IPS-11a (cell line): ENCODE data around the gene UCK2.

Source experiments
- H3K4me3 ChIP-seq: one replicate; pipeline ENCODE4 v1.5.1; 2013; ENCODE audit warnings: low read depth, low read length, control low read depth

The UCK2 gene

DNA sequence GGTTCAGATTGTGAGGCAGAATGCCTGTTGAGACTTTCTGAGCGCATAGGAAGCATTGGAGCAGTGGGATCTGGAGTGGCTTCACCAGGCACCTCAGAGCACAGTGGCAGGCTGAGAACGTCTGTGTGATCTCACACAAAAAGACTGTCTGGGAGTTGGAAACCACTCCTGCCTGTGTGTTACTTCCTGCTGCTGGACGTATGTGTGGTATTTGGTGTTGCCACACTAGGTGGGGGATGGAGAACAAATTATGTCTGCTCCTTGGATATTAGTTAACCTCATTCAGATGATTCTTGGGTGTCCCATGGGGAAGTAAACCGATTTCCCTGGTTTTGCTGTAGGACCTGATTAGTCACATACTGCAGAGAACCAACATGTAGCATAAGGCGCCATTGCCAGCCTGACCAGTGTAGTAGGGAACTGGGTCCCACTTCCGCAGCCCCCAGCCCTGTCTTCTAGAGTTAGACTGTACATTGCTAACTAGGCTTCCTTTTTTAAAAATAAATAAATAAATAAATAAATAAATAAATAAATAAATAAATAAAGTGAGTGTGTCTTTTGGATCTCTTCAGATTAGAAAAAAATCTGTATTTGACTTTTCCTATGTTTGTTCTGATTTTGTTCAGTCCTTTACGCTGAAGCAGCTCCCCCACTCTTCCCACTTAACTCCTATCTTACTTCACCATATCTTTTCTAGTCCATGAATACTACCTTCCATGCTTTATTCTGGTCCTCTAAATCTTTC, 26.9 kb downstream of the UCK2 start:
- no peak overlapping the region for H3K4me3 ChIP-seq

DNA sequence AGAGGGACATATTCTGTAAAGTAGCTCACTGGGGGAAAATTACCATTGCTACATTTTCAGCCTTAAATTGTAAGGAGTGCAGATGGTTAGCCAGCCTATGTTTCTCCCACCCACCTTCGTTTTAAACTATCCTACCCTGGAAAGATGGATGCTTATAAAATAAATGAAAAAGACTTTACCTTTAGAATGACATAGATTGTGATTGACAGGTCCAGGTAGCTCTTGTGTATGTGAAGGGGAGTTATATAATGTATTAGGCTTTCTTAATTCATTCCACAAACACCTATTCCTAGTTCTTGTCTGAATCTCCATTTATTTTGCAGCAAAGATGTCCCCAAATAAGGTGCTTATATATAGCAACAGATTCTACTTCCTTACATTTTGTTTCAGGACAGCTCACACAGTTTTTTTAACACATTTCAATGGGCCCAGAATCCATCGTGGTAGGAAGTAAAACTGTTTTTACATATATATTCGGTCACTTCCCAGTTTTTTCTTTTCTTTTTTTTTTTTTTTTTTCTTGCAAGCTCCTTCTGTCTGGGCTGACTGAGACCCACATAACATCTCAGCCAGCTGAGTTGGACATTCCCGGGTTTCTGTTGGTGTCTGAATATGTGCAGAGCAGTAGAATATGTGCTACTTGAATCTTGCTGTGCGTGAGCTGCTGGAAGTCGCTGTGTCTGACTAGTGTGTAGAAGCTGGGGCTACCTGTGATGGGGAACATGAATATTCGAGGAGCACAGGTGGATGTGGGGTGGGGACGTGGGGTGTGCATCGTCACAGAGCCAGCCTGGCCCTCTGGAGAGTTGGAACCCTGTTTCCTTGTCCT, 27.8 kb downstream of the UCK2 start:
- no peak overlapping the region for H3K4me3 ChIP-seq

DNA sequence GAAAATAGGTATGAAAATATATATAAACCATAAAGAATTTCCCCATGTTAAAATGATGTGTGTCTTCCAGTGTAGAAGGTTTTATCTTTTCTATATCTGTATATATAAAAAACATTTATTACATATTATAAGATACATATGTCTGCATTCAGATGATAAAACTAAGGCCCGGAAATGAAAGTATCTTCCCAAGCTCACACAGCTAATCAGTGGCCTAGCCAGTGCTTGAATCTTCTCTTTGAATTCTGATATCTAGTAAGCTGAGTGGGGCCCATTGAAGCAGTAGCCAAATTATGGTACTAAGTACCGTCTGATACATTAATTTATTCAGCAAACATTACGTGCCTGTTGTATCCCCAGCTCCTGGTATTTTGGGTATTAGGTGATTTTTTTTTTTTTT, 28.6 kb downstream of the UCK2 start:
- no peak overlapping the region for H3K4me3 ChIP-seq

DNA sequence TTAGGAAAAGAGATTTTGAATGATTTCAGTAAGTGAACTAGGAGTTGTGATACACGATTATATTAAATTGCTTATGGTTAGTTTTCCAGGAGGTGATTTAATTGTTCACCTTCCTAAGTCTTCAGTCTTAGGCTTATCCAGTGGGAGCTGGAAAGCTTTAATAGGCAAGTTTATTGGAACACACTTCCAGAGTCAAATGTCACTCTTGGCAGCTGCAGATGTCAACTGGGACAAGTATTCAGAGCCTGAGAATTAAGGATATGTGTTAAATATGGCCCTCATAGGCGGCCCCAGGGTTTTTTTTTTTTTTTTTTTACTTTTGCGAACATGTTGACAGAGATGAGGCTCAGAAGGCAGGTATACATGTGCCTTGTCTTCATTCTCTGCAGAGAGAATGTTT, 29.2 kb downstream of the UCK2 start:
- H3K4me3 ChIP-seq = no peak overlapping the region

GRCh38 chr1:165857046-165857801, 29.8 kb downstream of the UCK2 start:
- H3K4me3 ChIP-seq = no peak overlapping the region

GRCh38 chr1:165858364-165858823, 31.0 kb downstream of the UCK2 start:
- no peak overlapping the region for H3K4me3 ChIP-seq

DNA sequence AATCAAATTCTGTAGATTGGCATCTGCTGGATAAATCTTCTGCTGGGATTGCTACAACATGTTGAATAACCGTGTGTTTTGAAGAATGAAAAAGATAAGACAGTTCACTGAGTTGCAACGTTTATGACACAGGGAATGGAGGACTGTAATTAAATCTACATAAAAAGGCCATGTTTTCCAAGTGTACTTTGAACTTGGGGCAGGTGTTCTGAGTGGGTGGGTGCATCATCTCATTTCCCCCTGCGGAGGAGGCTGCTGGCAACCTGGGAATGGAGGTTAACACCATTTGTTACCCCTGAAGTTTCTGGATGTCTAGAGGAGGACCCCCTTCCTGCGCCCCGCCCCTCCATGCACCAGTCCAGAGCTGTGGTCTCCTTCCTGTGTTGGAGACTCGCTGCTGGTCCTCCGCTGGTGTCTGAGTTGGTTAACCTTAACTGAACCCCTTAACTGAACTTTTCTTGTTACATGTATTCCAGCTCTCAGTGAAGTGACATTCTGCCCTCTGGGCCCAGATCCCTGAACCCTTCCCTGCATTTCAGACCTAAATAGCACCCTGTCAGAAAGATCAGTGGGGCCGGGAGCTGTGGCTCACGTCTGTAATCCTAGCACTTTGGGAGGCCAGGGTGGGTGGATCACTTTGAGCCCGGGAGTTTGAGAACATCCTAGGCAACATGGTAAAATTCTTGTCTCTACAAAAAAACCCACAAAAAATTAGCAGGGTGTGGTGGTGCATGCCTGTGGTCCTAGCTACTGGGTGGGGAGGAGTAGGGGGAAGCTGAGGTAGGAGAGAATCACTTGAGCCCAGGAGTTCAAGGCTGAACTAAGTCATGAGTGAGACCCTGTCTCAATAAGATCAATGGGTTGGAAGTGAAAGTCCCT, 31.8 kb downstream of the UCK2 start:
- no peak overlapping the region for H3K4me3 ChIP-seq

DNA sequence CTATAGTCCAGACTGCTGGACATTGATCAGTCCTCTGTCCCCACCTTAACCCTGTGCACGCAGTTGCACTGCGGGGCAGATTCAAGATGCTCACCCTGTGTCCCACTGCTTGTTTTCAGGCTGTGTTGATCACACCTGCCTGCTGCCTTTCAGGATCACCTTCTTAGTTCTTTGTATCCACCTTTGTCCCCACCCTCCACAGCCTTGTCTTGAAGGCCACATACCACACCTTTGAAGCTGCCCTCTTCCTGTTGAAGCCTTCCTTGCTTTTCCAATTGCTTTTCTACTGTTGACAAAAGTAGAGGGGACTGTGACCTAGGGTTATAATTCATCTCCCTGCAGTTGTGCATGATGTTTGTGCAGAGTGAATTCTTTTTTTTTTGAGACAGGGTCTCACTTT, 32.7 kb downstream of the UCK2 start:
- no peak overlapping the region for H3K4me3 ChIP-seq

DNA sequence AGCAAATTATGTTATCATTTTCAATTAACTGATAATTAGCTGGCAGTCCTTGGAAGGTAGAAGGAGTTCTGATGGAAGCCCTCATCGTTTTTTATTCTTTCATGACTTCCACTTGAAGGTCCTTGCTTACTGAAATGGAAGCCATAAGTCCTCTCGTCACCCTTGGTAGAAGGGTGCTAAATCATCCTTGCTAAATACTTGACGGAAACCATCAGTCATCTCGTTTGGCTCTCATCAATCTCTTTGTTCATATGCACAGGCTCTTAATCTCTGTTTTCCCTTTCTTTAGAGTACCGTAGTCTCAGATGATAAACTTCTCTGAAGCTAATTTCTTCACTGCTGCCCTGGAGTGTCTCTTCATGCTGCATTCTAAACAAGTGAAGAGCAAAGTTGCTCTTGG, 34.5 kb downstream of the UCK2 start:
- H3K4me3 ChIP-seq = no peak overlapping the region

GRCh38 chr1:165862448-165862847, 35.0 kb downstream of the UCK2 start:
- no peak overlapping the region for H3K4me3 ChIP-seq

DNA sequence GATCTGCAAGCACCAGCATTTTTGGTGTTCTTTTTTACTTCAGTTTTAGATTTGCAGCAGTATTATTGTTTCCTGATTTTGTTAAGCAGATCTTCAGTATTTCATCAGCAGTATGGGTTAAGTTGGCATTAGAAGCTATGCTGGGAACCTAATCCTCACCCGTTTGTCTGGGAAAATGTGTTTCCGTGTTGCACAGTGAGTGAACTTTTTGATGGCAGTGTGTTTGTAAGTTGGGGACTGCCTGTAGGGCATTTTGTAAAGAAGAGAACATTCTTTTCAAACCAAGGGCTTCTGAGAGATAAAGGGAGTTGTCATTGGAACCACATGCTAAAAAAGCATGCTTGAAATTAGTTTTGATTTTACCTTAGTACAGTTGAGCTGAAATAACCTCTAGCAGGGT, 35.9 kb downstream of the UCK2 start:
- H3K4me3 ChIP-seq = no peak overlapping the region

- H3K4me3 ChIP-seq = no peak overlapping the region
Observed at GRCh38 chr1:165865633-165866340, 38.4 kb downstream of the UCK2 start.

DNA sequence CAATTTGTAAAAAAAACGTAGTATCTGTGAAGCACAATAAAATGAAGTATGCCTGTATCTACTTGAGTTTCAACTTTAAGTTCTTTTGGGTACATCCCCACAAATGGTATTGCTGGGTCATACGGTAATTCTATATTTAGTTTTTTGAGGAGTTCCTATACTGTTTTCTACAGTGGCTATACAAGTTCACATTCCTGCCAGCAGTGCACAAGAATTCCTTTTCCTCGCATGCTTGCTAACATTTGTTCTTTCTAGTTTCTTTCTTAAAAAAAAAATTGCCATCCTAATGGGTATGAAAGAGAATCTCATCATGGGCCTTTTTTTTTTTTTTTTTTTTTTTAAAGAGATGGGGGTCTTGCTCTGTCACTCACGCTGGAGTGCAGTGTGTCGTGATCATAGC, 41.9 kb downstream of the UCK2 start:
- no peak overlapping the region for H3K4me3 ChIP-seq

GRCh38 chr1:165871311-165872067, 44.1 kb downstream of the UCK2 start:
- H3K4me3 ChIP-seq = no peak overlapping the region

DNA sequence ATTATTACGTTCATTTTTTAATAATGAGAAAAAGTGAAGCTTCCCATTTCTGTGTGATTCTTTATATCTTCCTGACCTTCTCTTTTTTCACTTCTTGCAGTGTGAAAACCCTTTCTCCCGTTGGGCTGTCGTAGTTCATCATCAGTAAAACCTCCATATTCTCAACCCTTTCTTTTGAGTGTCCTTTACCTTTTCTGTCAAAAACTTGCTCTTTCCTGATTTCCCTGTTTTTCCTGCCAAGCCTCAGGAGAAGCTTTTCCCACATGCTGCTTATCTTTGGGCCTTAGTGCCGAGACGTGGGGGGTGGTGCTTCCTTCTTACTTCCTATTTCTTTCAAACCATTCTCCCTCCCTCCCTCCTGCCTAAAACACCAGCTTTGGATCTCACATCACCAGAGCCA, 46.1 kb downstream of the UCK2 start:
- no peak overlapping the region for H3K4me3 ChIP-seq

DNA sequence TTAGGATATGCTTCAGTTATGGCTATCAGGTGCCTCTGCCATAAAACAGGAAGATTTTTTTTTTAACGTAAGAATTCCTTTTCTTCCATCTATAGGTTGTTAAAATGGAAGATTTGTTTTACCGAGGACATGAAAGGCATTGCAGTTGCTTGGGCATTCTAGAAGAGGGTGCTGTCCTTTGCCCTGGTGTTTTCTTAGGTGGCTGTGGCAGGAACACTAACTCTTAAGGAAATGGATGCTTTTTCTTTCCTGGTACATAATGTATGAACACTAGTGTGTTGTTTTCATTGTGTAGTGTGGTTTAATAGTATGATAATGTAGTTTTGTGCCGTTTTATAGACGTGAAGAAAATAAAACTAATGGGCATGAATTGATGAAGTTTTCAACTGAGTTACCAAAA, 47.2 kb downstream of the UCK2 start:
- no peak overlapping the region for H3K4me3 ChIP-seq

DNA sequence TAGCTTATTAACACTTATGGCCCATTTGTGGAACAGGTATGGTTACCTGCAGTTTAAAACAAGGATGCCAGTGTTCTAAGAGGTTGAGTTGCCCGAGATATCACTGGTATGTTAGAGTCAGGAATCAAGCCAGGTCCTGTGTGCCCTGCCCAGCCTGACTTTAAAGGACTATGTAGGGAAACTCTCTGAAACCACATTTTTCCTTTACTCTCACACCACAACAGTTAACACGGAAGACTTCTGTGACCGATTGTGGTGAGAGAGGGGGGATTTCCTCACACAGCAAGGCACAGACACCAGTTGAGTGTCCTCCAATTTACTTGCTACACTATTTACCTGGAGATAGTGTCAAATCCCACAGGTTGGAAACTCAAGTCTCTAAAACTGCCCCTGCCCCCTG, 47.8 kb downstream of the UCK2 start:
- no peak overlapping the region for H3K4me3 ChIP-seq

DNA sequence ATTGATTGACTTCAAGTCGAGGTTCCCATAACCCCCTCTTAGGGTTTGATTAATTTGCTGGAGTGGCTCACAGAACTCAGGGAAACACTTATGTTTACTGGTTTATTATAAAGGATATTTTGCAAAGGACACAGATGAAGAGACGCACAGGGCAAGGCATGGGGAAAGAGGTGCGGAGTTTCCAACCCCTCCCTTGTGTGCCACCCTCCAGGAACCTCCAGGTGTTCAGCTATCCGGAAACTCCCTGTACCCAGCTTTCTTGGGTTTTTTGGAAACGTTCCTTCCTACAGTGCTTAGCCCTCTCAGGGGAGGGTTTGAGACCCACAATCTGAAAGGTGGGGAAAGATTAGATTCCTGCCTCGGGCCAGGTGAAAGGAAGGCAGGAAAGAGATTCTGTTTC, 48.2 kb downstream of the UCK2 start:
- H3K4me3 ChIP-seq = no peak overlapping the region

GRCh38 chr1:165876121-165876520, 48.7 kb downstream of the UCK2 start:
- no peak overlapping the region for H3K4me3 ChIP-seq
